SK-N-MC (cell line): Measurements from ENCODE around the gene SIDT1.

ENCODE experiments used
- DNase-seq: peaks from one replicate; pipeline ENCODE4 v3.0.0-alpha.2; 2011; ENCODE audit warnings: low read depth, low spot score
- H3K27ac ChIP-seq: fragments of 200-600 bp; sonication (generic); 2 replicates; pipeline ENCODE4 v1.5.1; 2016; ENCODE audit warnings: mixed run types
- H3K36me3 ChIP-seq: fragments of 200-600 bp; sonication (generic); 2 replicates; pipeline ENCODE4 v1.6.1; 2017; ENCODE audit warnings: antibody characterized with exemption, low read length, mixed read lengths; ENCODE audit not compliant: insufficient read depth
- H3K4me3 ChIP-seq: fragments of 200-600 bp; sonication (generic); 2 replicates; pipeline ENCODE4 v1.5.1; 2016
- H3K9ac ChIP-seq: fragments of 200-600 bp; sonication (generic); 2 replicates; pipeline ENCODE4 v1.8.0; 2017; ENCODE audit warnings: mixed run types, mixed read lengths; ENCODE audit not compliant: insufficient read length
- H3K9me3 ChIP-seq: fragments of 200-600 bp; sonication (generic); 2 replicates; pipeline ENCODE4 v1.6.1; 2017; ENCODE audit warnings: low read depth, mild to moderate bottlenecking, antibody characterized with exemption, low read length, moderate library complexity, mixed read lengths
- EZH2 ChIP-seq: fragments of 200-600 bp; sonication (generic); IDR thresholded peaks from one replicate; pipeline ENCODE4 v1.6.1; 2017; ENCODE audit warnings: antibody characterized with exemption
- FOXP2 ChIP-seq: optimal IDR thresholded peaks from 2 replicates; pipeline ENCODE3; 2011; ENCODE audit warnings: mild to moderate bottlenecking, moderate library complexity; ENCODE audit not compliant: insufficient read depth; ENCODE audit errors: extremely low read length, control extremely low read depth
- POLR2AphosphoS5 ChIP-seq: IDR thresholded peaks from 2 replicates; pipeline ENCODE4 v1.6.1; 2012; ENCODE audit warnings: mild to moderate bottlenecking, low read depth, low read length, borderline replicate concordance

The SIDT1 gene

GRCh38 chr3:113597596-113598354, 65.4 kb downstream of the SIDT1 start:
- Histone ChIP-seq H3K4me3 (no peak overlapping the region), H3K36me3 (no peaks in the 10 kb centered on the region), H3K27ac (no peak overlapping the region), H3K9me3 (no peaks in the 10 kb centered on the region), H3K9ac (no peak overlapping the region)
- no peak for DNase-seq
- TF ChIP-seq FOXP2 (no peak), EZH2 (no peak), POLR2AphosphoS5 (no peak)

GRCh38 chr3:113600418-113601182, 68.2 kb downstream of the SIDT1 start:
- no peak for DNase-seq
- H3K36me3 ChIP-seq: no peaks in the 10 kb centered on the region
- TF ChIP-seq FOXP2: no peak
- TF ChIP-seq POLR2AphosphoS5: no peak
- TF ChIP-seq EZH2: no peak

DNA sequence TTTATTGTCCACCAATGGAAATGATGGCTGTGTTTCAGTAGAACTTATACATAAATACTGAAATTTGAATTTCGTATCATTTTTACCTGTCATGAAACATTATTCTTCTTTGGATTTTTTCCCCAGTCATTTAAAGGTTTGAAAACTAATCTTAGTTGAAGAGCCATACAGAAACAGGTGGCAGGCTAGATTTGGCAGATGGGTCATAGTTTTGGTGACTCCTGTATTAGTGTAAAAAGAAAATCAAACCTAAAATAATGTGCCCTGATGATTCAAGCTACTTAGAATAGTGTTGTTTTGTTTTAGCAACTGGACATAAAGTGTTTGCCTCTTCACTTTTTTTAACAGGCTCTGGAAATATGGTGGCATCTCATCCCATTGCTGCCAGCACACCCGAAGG, 68.9 kb downstream of the SIDT1 start:
- H3K4me3 ChIP-seq: no peak overlapping the region
- no peaks in the 10 kb centered on the region for H3K36me3 ChIP-seq
- no peak overlapping the region for H3K27ac ChIP-seq
- TF ChIP-seq FOXP2 (no peak), EZH2 (no peak), POLR2AphosphoS5 (no peak)
- no peaks in the 10 kb centered on the region for H3K9me3 ChIP-seq
- no peak for DNase-seq
- no peak overlapping the region for H3K9ac ChIP-seq

More at GRCh38 chr3:113600418-113601182, 68.2 kb downstream of the SIDT1 start:
- H3K9ac ChIP-seq: no peak overlapping the region
- H3K9me3 ChIP-seq: no peaks in the 10 kb centered on the region
- H3K27ac ChIP-seq: no peak overlapping the region
- no peak overlapping the region for H3K4me3 ChIP-seq

- H3K9ac ChIP-seq: no peak overlapping the region
- DNase-seq: no peak
- H3K9me3 ChIP-seq: no peaks in the 10 kb centered on the region
- H3K27ac ChIP-seq: no peak overlapping the region
- TF ChIP-seq POLR2AphosphoS5: no peak
- no peak for TF ChIP-seq EZH2
- TF ChIP-seq FOXP2: no peak
- H3K36me3 ChIP-seq: no peaks in the 10 kb centered on the region
- no peak overlapping the region for H3K4me3 ChIP-seq
Measured at GRCh38 chr3:113602256-113602655, 69.9 kb downstream of the SIDT1 start.

DNA sequence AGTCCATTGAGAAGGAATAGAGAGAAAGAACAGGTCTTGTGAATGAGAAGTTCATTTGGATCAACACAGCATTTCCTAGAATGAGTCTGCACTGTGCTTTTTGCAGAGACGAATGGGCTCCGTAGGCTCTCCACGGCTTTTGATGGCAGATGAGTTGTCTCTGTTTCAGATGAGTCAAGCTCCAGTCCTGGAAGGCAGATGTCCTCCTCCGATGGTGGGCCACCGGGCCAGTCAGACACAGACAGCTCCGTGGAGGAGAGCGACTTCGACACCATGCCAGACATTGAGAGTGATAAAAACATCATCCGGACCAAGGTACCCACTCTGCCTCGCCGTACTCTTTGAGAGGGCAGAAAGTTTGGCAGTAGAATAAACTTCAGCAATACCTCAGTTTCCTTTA, 70.5 kb downstream of the SIDT1 start:
- no peak overlapping the region for H3K4me3 ChIP-seq
- DNase-seq: no peak
- TF ChIP-seq FOXP2 (no peak), POLR2AphosphoS5 (no peak), EZH2 (no peak)
- no peaks in the 10 kb centered on the region for H3K36me3 ChIP-seq
- H3K9ac ChIP-seq: no peak overlapping the region
- no peak overlapping the region for H3K27ac ChIP-seq
- H3K9me3 ChIP-seq: no peaks in the 10 kb centered on the region

DNA sequence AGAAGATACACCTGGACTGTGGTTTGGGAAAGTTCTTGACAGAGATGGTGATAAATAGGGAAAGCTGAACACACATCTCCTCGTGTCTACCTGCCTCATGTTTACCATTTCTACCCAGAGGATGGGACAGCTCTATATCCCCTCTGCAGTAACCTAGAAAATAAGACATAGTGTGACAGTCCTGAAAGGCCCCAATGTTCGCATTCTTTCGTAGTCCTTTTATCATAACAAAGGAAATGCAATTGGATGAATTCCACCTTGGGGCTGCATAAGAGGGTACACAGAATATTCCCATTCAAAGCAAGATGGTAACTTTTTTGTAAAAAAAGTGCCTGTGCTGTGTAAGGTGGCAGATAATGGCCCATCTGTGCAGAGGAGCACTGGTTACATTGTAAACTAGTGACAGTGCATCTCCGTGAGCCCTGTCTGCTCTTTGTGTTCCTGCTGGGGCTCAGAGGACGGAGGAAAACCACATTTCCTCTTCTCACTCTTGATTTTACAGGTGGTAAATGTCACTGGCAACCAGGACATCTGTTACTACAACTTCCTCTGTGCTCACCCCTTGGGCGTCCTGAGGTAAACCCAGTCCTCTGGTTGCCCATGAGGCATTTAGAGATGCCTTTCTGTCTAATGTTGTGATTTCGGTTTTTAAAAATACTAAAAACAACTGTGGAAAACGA, 74.3 kb downstream of the SIDT1 start:
- no peak for DNase-seq
- no peak overlapping the region for H3K9ac ChIP-seq
- TF ChIP-seq EZH2: no peak
- no peak for TF ChIP-seq FOXP2
- no peak for TF ChIP-seq POLR2AphosphoS5
- H3K4me3 ChIP-seq: no peak overlapping the region
- no peaks in the 10 kb centered on the region for H3K9me3 ChIP-seq
- no peaks in the 10 kb centered on the region for H3K36me3 ChIP-seq
- no peak overlapping the region for H3K27ac ChIP-seq

DNA sequence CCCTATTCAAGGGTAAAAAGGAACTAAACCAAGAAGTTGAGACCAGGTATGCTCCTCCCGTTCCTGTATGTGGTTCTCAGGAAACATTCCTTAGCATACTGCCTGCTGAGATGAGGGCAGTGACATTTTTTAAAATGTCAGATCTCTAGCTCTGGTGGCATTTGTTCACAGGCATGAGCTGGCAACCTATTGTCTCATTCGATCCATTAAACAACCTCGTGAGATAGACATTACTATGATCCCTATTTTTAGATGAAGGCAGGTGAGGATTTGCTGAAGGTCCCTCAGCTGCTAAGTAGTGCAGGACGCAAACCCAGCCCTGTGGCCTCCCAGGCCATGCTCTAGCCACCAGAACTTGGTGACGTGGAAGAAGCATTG, 74.9 kb downstream of the SIDT1 start:
- H3K27ac ChIP-seq: no peak overlapping the region
- H3K9ac ChIP-seq: no peak overlapping the region
- H3K4me3 ChIP-seq: no peak overlapping the region

GRCh38 chr3:113614402-113614801, 82.0 kb downstream of the SIDT1 start:
- no peak for DNase-seq
- TF ChIP-seq FOXP2 (no peak), EZH2 (no peak), POLR2AphosphoS5 (no peak)

More for the DNA sequence above, 74.9 kb downstream of the SIDT1 start:
- no peak for DNase-seq
- H3K36me3 ChIP-seq: no peaks in the 10 kb centered on the region
- TF ChIP-seq FOXP2 (no peak), POLR2AphosphoS5 (no peak), EZH2 (no peak)
- H3K9me3 ChIP-seq: no peaks in the 10 kb centered on the region

More at GRCh38 chr3:113614402-113614801, 82.0 kb downstream of the SIDT1 start:
- Histone ChIP-seq H3K36me3 (no peaks in the 10 kb centered on the region), H3K27ac (no peak overlapping the region), H3K4me3 (no peak overlapping the region), H3K9me3 (no peaks in the 10 kb centered on the region), H3K9ac (no peak overlapping the region)
